Heart left ventricle (tissue), 13 donors: ENCODE data around the gene CFB.
"Not testable (repeated sequence)": the region's sequence is repeated elsewhere in the genome, so short reads cannot be mapped to it uniquely, and the experiment has no call there.

Experiments used
- CTCF ChIP-seq, 12 donors: fragments of 200-600 bp; sonication (generic) in 4 of 12; IDR thresholded peaks; one replicate each; pipeline versions ENCODE4 v1.5.0 to v1.8.0; 2018 to 2022; ENCODE audit warnings: antibody characterized with exemption in 12 of 12, mild to moderate bottlenecking in 5 of 12
- POLR2A ChIP-seq, 2 donors: fragments of 450-650 bp; IDR thresholded peaks; one replicate each; pipeline ENCODE4 v1.6.1; 2017; ENCODE audit warnings: antibody characterized with exemption in 2 of 2, mild to moderate bottlenecking in 2 of 2, moderate library complexity in 2 of 2
- donor health status: ischemic (EF 13 %, LVEDD 7.1; RV severe dilation, severe dysfunction).
- donor health status: DM: no; HTN: yes; CAD: no.
- donor health status: DM: no; HTN: no; CAD: no.
- donor health status: ischemic (EF 25% LVEDD 6.9; RV normal size, moderate dysfunction).
- donor health status: ischemic (EF 25% LVEDD 5.7; RV mildly dilated, moderate dysfunction).
- donor health status: ischemic (EF 35%, LVEDD 5.7; RV mildly dilated, moderate dysfunction).
- donor health status: nonischemic (EF 11% LVEDD 7.7; RV severe dilation, severe dysfunction).
- donor health status: DM: yes; HTN: yes; CAD: no.
- donor health status: PGD.
- donor health status: ischemic (EF 29% LVEDD 5.4; RV normal size, mild dysfunction).
- donor health status: nonischemic (EF 23%, LVEDD 6.1; RV moderate dilation, normal function).

DNA sequence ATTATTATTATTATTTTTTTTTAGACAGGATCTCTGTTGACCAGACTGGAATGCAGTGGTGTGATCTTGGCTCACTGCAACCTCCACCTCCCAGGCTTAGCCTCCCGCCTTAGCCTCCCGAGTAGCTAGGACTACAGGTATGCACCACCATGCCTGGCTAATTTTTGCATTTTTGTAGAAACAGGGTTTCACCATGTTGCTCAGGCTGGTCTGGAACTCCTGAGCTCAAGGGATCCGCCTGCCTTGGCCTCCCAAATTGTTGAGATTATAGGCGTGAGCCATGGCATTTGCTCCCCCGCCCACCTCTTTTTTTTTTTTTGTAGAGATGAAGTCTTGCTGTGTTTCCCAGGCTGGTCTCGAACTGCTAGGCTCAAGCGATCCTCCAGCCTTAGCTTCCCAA is 36.6 kb upstream of the CFB start:
- TF ChIP-seq CTCF, POLR2A (IDR thresholded peaks at IDR 0.05): not testable (repeated sequence)
